Lower lobe of right lung (tissue), 2 donors: ENCODE measurements around the gene PRCP. TPM values are rescaled to one million over a fixed set of nuclear protein-coding genes. Genes with fewer than 3 reads are reported as not detected.

Experiments used
- ATAC-seq, 2 donors: fragments of 200-7000 bp; cut with Tn5 transposase; one replicate each; pipeline ENCODE4 v1.9.1; 2020 to 2022; ENCODE audit warnings: mild to moderate bottlenecking in 2 of 2, moderate library complexity in 2 of 2
- DNase-seq: peaks from one replicate; pipeline ENCODE4 v3.0.0-alpha.2; 2020
- H3K27ac ChIP-seq: fragments of 200-600 bp; one replicate; pipeline ENCODE4 v1.8.0; 2022
- H3K27me3 ChIP-seq: fragments of 200-600 bp; one replicate; pipeline ENCODE4 v1.8.0; 2022; ENCODE audit warnings: low read depth
- H3K36me3 ChIP-seq: fragments of 200-600 bp; one replicate; pipeline ENCODE4 v1.8.0; 2022; ENCODE audit warnings: mild to moderate bottlenecking
- H3K4me1 ChIP-seq: fragments of 200-600 bp; one replicate; pipeline ENCODE4 v1.8.0; 2022
- H3K4me3 ChIP-seq: fragments of 200-600 bp; one replicate; pipeline ENCODE4 v1.8.0; 2022; ENCODE audit warnings: mild to moderate bottlenecking
- H3K9me3 ChIP-seq: fragments of 200-600 bp; one replicate; pipeline ENCODE4 v1.8.0; 2022
- intact Hi-C: fragments of 100-400 bp; cut with DNase I; formaldehyde crosslinking; loops from one replicate; pipeline ENCODE4 v1.11.0; 2022
- total RNA-seq: library from RNA; stranded (reverse); fragmentation: NEBNext Ultra II Directional; extraction: Animal tissue kit (Norgen Biotek cat#: 25700); gene quantifications from one replicate; pipeline ENCODE4 v1.2.1, GENCODE V29; 2021
- TF ChIP-seq, protein P1 (sequence below): fragments of 200-600 bp; IDR thresholded peaks from one replicate; pipeline ENCODE4 v1.8.0; 2022; ENCODE audit warnings: antibody characterized with exemption, mild to moderate bottlenecking
- donor health status: DM: no; HTN: yes; CAD: no; lungs with severe emphysema.

PRCP gene
- total RNA-seq, 1 donor from 2014 or later: 67.9 TPM

- peak in 1 of 2 donors; percentile 24 for ATAC-seq
- intact Hi-C loops: no loop called here
- no peak for DNase-seq
- Histone ChIP-seq H3K4me3 (peak overlapping the region; percentile 40), H3K36me3 (no peaks in the 10 kb centered on the region), H3K27ac (no peak overlapping the region), H3K4me1 (peaks cover 14% of the 10 kb centered on the region), H3K27me3 (no peaks in the 10 kb centered on the region), H3K9me3 (no peaks in the 10 kb centered on the region)
- TF ChIP-seq, protein P1, sequence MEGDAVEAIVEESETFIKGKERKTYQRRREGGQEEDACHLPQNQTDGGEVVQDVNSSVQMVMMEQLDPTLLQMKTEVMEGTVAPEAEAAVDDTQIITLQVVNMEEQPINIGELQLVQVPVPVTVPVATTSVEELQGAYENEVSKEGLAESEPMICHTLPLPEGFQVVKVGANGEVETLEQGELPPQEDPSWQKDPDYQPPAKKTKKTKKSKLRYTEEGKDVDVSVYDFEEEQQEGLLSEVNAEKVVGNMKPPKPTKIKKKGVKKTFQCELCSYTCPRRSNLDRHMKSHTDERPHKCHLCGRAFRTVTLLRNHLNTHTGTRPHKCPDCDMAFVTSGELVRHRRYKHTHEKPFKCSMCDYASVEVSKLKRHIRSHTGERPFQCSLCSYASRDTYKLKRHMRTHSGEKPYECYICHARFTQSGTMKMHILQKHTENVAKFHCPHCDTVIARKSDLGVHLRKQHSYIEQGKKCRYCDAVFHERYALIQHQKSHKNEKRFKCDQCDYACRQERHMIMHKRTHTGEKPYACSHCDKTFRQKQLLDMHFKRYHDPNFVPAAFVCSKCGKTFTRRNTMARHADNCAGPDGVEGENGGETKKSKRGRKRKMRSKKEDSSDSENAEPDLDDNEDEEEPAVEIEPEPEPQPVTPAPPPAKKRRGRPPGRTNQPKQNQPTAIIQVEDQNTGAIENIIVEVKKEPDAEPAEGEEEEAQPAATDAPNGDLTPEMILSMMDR: no peak
These were observed 9.3 kb downstream of the PRCP start for GRCh38 chr11:82890936-82891335.

DNA sequence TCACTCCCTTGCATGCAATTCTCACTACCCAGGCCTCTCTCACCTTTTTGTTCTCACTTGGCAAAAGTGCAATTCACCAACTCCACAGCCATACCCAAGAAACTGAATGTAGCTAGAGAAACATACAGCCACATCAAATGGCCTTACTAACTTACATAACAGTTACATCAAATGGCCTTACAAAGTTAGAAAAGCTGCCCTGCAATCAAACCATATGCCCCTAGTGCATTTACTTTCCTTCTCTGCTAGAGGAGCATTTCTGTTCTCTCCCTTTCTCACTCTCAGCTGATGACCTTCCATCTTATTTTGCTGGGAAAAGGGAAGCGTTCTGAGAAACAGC lies 10.3 kb downstream of the PRCP start:
- Histone ChIP-seq H3K27ac (peak overlapping the region; percentile 4), H3K9me3 (no peaks in the 10 kb centered on the region), H3K4me1 (peaks cover 17% of the 10 kb centered on the region), H3K36me3 (no peaks in the 10 kb centered on the region), H3K4me3 (peak overlapping the region; percentile 40), H3K27me3 (no peaks in the 10 kb centered on the region)
- TF ChIP-seq, protein P1: no peak
- DNase-seq (no peak), ATAC-seq (no peak)
- intact Hi-C loops: no loop called here

DNA sequence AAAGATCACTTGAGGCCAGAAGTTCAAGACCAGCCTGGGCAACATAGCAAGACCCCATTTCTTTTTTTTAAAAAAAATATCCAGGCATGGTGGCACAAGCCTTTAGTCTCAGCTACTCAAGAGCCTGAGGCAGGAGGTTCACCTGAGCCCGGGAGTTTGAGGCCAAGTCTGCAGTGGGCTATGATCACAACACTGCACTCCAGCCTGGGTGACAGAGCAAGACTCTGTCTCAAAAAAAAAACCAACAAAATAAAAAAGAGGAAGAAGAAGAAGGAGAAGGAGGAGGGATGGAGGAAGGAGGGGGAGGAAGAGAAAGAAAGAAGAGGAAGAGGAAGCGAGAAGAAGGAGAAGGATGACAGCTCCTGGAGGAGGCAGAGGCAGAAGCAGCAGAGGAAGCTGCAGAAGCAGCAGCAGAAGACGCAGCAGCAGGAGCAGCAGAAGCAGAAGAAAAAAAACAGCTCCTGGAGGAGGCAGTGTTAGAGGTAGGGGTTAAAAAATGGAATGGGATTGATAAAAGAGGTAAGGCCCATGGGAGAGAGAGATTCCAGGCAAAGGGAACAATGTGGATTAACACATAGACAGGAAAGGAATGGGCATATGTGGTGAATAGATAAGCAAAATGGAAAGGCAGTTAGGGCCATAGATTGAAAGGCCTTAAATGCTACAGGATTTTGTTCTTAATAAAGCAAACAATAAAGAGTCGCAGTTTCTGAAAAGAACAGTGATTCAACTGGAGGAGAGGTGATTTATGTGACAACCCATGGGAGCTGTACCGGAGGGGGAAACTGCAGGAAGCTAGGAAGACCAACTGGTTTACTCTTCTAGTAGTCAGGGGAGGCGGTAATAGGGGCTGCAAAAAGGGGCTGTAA lies 10.9 kb downstream of the PRCP start:
- H3K27ac ChIP-seq: peak overlapping the region; percentile 4
- peaks cover 23% of the 10 kb centered on the region for H3K4me1 ChIP-seq
- H3K36me3 ChIP-seq: no peaks in the 10 kb centered on the region
- intact Hi-C loops: no loop called here
- peak; percentile 66 to 82 for ATAC-seq
- H3K27me3 ChIP-seq: no peaks in the 10 kb centered on the region
- TF ChIP-seq, protein P1: no peak
- H3K9me3 ChIP-seq: no peaks in the 10 kb centered on the region
- peak; percentile 50 for DNase-seq
- H3K4me3 ChIP-seq: peak overlapping the region; percentile 40

DNA sequence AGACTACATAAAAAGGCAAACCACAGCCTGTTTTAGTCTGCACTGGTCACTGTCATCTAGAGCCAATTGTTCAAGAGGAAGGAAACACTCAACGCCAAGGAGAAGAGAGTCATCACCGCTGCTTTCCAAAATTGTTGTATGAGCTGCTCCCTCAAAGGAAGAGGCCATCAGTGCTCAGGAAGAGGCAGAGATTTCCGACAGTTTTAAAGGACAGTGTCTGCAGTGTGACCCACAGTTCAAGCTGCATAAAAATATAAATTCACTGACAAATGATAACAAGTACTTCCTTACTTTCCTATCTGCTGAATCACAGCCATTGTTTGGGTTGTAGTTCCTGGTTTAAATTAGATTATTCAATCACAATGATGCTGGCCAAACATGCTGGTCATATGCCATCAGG lies 16.4 kb downstream of the PRCP start:
- Histone ChIP-seq H3K4me3 (no peak overlapping the region), H3K4me1 (peaks cover 23% of the 10 kb centered on the region), H3K9me3 (no peaks in the 10 kb centered on the region), H3K36me3 (no peaks in the 10 kb centered on the region), H3K27ac (no peak overlapping the region), H3K27me3 (no peaks in the 10 kb centered on the region)
- ATAC-seq (peak; percentile 42 to 45), DNase-seq (no peak)
- intact Hi-C loops: no loop called here
- TF ChIP-seq, protein P1: no peak

DNA sequence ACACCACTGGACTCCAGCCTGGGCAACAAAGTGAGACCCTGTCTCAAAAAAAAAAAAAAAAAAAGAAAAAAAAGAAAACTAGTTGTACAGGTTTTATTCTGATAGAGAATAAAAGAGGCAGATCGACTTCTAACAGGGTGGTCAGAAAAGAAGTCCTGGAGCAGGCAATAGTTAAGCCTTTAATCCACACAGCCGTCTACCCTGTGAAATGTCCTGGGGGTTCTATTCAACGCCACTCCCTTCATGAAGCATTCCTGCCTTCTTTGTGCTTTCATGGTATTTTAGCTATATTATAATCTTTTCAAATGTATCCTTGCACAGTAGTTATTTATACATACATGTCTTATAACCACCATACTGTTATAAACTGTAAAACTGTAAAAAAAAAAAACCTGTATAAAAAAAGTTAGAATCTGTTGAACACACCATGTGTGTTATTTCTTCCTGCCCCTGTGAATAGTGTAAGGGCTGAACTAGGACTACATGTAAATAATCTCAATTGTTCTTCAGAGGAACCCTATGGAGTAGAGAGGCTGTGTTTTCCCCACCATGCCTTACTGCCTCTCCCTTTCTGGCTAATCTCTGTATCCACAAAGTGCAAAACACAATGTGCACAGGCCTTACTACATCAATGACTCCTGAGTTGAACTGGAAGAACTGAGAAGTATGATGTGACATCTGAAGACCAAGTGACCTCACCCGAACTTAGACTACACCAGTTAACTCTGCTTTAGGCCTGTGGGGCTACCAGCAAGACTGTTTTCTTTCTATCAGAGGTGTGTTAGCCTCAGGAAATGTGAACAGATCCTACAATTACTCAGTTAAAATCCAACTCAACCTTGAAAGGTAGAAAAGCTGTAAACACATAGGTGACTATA lies 25.3 kb downstream of the PRCP start:
- Histone ChIP-seq H3K4me1 (peaks cover 16% of the 10 kb centered on the region), H3K27me3 (no peaks in the 10 kb centered on the region), H3K36me3 (no peaks in the 10 kb centered on the region), H3K9me3 (no peaks in the 10 kb centered on the region), H3K4me3 (no peak overlapping the region), H3K27ac (no peak overlapping the region)
- intact Hi-C loops: no loop called here
- no peak for DNase-seq
- TF ChIP-seq, protein P1: no peak
- ATAC-seq: no peak
